ENCODE data around the gene CDK18. TPM values are rescaled to one million over a fixed set of nuclear protein-coding genes. Genes with fewer than 3 reads are reported as not detected.

Gene CDK18
- total RNA-seq, 4 donors from 2014 or later: 4.8 to 12.9 (median 9.9) TPM

- Histone ChIP-seq H3K27ac (replicated peaks in 1 of 4) (no peak overlapping the region), H3K9me3 (no peaks in the 10 kb centered on the region), H3K4me3 (no peak overlapping the region), H3K27me3 (peaks cover 0 to 3% (median 0%) of the 10 kb centered on the region in 4 donors), H3K4me1 (peaks cover 0 to 8% (median 0%) of the 10 kb centered on the region in 4 donors), H3K36me3 (peaks cover 0 to 14% (median 9%) of the 10 kb centered on the region in 4 donors)
- no peak for DNase-seq (ENCODE audit: extremely low spot score)
- 84% methylated on average over 11 of the region's 11 CpGs for WGBS
- no peak for TF ChIP-seq POLR2A (IDR thresholded peaks at IDR 0.05; ENCODE audit: low read depth)
- TF ChIP-seq CTCF (IDR thresholded peaks at IDR 0.05): no peak
- no peak for TF ChIP-seq POLR2AphosphoS5 (IDR thresholded peaks at IDR 0.05)
- no peak for TF ChIP-seq EP300 (IDR thresholded peaks at IDR 0.05)
- intact Hi-C loops (cut with DNase I): no loop called here
These were observed 31.6 kb downstream of the CDK18 start for GRCh38 chr1:205535866-205536758.

GRCh38 chr1:205536759-205537361 is 32.4 kb downstream of the CDK18 start:
- WGBS: 71% methylated on average over 7 of the region's 9 CpGs
- peaks cover 0 to 8% (median 0%) of the 10 kb centered on the region in 4 donors for H3K4me1 ChIP-seq
- H3K36me3 ChIP-seq: peaks cover 0 to 6% (median 3%) of the 10 kb centered on the region in 4 donors
- H3K4me3 ChIP-seq: no peak overlapping the region
- peaks cover 0 to 6% (median 0%) of the 10 kb centered on the region in 4 donors for H3K27me3 ChIP-seq
- intact Hi-C loops (cut with DNase I): no loop called here
- H3K27ac ChIP-seq (replicated peaks in 1 of 4): no peak overlapping the region
- TF ChIP-seq POLR2AphosphoS5 (IDR thresholded peaks at IDR 0.05) (no peak), CTCF (IDR thresholded peaks at IDR 0.05) (no peak), EP300 (IDR thresholded peaks at IDR 0.05) (no peak), POLR2A (IDR thresholded peaks at IDR 0.05; ENCODE audit: low read depth) (no peak)
- H3K9me3 ChIP-seq: no peaks in the 10 kb centered on the region
- DNase-seq (ENCODE audit: extremely low spot score): no peak

- TF ChIP-seq POLR2AphosphoS5 (IDR thresholded peaks at IDR 0.05) (no peak), POLR2A (IDR thresholded peaks at IDR 0.05; ENCODE audit: low read depth) (no peak), CTCF (IDR thresholded peaks at IDR 0.05) (no peak), EP300 (IDR thresholded peaks at IDR 0.05) (no peak)
- 90% methylated on average over 10 of the region's 10 CpGs for WGBS
- H3K4me3 ChIP-seq: no peak overlapping the region
- H3K4me1 ChIP-seq: peaks cover 0 to 8% (median 0%) of the 10 kb centered on the region in 4 donors
- H3K27ac ChIP-seq (replicated peaks in 1 of 4): no peak overlapping the region
- intact Hi-C loops (cut with DNase I): no loop called here
- no peak for DNase-seq (ENCODE audit: extremely low spot score)
- H3K27me3 ChIP-seq: peaks cover 0 to 10% (median 0%) of the 10 kb centered on the region in 4 donors
- H3K36me3 ChIP-seq: peaks cover 0 to 4% (median 0%) of the 10 kb centered on the region in 4 donors
- H3K9me3 ChIP-seq: no peaks in the 10 kb centered on the region
These were observed 33.0 kb downstream of the CDK18 start for GRCh38 chr1:205537386-205538018.

GRCh38 chr1:205538235-205538840 is 33.9 kb downstream of the CDK18 start:
- H3K27me3 ChIP-seq: peaks cover 0 to 10% (median 0%) of the 10 kb centered on the region in 4 donors
- 67% methylated on average over 5 of the region's 5 CpGs for WGBS
- H3K27ac ChIP-seq (replicated peaks in 1 of 4): no peak overlapping the region
- TF ChIP-seq EP300 (IDR thresholded peaks at IDR 0.05) (no peak), CTCF (IDR thresholded peaks at IDR 0.05) (no peak), POLR2AphosphoS5 (IDR thresholded peaks at IDR 0.05) (no peak), POLR2A (IDR thresholded peaks at IDR 0.05; ENCODE audit: low read depth) (no peak)
- H3K9me3 ChIP-seq: no peaks in the 10 kb centered on the region
- H3K4me3 ChIP-seq: no peak overlapping the region
- peaks cover 0 to under 1% (median 0%) of the 10 kb centered on the region in 4 donors for H3K36me3 ChIP-seq
- no peak for DNase-seq (ENCODE audit: extremely low spot score)
- intact Hi-C loops (cut with DNase I): no loop called here
- H3K4me1 ChIP-seq: peaks cover 5 to 15% (median 6%) of the 10 kb centered on the region in 4 donors
